ENCODE measurements around the gene RPS21.
A peak's percentile ranks its signal among the peaks of the same experiment; 100 is the strongest.

The RPS21 gene

GRCh38 chr20:62363920-62364851 lies 22.7 kb upstream of the RPS21 start:
- TF ChIP-seq POLR2AphosphoS5 (IDR thresholded peaks at IDR 0.05; ENCODE audit: low read depth, low read length) (no peak), TAF1 (IDR thresholded peaks at IDR 0.05; ENCODE audit: borderline replicate concordance, insufficient read depth, low read length) (no peak), REST (IDR thresholded peaks at IDR 0.05; ENCODE audit: insufficient read depth in 1 of 2, low read depth in 2 of 2, low read length in 2 of 2) (no peak), FOXP2 (optimal IDR thresholded peaks at IDR 0.05; ENCODE audit: borderline replicate concordance, extremely low read depth, extremely low read length, insufficient read depth) (no peak), SIN3A (IDR thresholded peaks at IDR 0.05; ENCODE audit: borderline replicate concordance, insufficient read depth, low read length) (no peak)

- TF ChIP-seq REST (IDR thresholded peaks at IDR 0.05; ENCODE audit: insufficient read depth in 1 of 2, low read depth in 2 of 2, low read length in 2 of 2) (no peak), TAF1 (IDR thresholded peaks at IDR 0.05; ENCODE audit: borderline replicate concordance, insufficient read depth, low read length) (no peak), FOXP2 (optimal IDR thresholded peaks at IDR 0.05; ENCODE audit: borderline replicate concordance, extremely low read depth, extremely low read length, insufficient read depth) (no peak), POLR2AphosphoS5 (IDR thresholded peaks at IDR 0.05; ENCODE audit: low read depth, low read length) (no peak), SIN3A (IDR thresholded peaks at IDR 0.05; ENCODE audit: borderline replicate concordance, insufficient read depth, low read length) (no peak)
Observed at GRCh38 chr20:62364911-62365736, 21.8 kb upstream of the RPS21 start.

GRCh38 chr20:62365814-62366369 lies 21.0 kb upstream of the RPS21 start:
- TF ChIP-seq FOXP2 (optimal IDR thresholded peaks at IDR 0.05; ENCODE audit: borderline replicate concordance, extremely low read depth, extremely low read length, insufficient read depth) (no peak), REST (IDR thresholded peaks at IDR 0.05; ENCODE audit: insufficient read depth in 1 of 2, low read depth in 2 of 2, low read length in 2 of 2) (no peak), POLR2AphosphoS5 (IDR thresholded peaks at IDR 0.05; ENCODE audit: low read depth, low read length) (no peak), SIN3A (IDR thresholded peaks at IDR 0.05; ENCODE audit: borderline replicate concordance, insufficient read depth, low read length) (peak; percentile 78; the same call in 1 of the 2 replicates), TAF1 (IDR thresholded peaks at IDR 0.05; ENCODE audit: borderline replicate concordance, insufficient read depth, low read length) (0 out of 2 replicates have a peak, but pooled peaks have one; percentile 49)

GRCh38 chr20:62366370-62367135 lies 20.4 kb upstream of the RPS21 start:
- TF ChIP-seq SIN3A (IDR thresholded peaks at IDR 0.05; ENCODE audit: borderline replicate concordance, insufficient read depth, low read length) (no peak), REST (IDR thresholded peaks at IDR 0.05; ENCODE audit: insufficient read depth in 1 of 2, low read depth in 2 of 2, low read length in 2 of 2) (no peak), TAF1 (IDR thresholded peaks at IDR 0.05; ENCODE audit: borderline replicate concordance, insufficient read depth, low read length) (no peak), POLR2AphosphoS5 (IDR thresholded peaks at IDR 0.05; ENCODE audit: low read depth, low read length) (no peak), FOXP2 (optimal IDR thresholded peaks at IDR 0.05; ENCODE audit: borderline replicate concordance, extremely low read depth, extremely low read length, insufficient read depth) (no peak)

Measured in PFSK-1 (cell line).